ENCODE data around the gene PTPRM. TPM values are rescaled to one million over a fixed set of nuclear protein-coding genes. Genes with fewer than 3 reads are reported as not detected.

The PTPRM gene
- total RNA-seq, 1 experiment from 2014 or later = 11.1 TPM

GRCh38 chr18:8081872-8082553 is 514.9 kb downstream of the PTPRM start:
- ChIA-PET CTCF (interaction anchor here (0.5 to 1.0 kb wide), 3 partner anchors 254 to 809 kb away, joined by 3 read pairs; no protein-coding TSS in a partner anchor), POLR2A (no interaction called here)
- no peak for ATAC-seq
- Mint-ChIP-seq H3K36me3 (no peaks in the 10 kb centered on the region), H3K4me1 (peaks cover 52% of the 10 kb centered on the region), H3K9me3 (no peaks in the 10 kb centered on the region), H3K27me3 (ENCODE audit: low read depth) (peaks cover 43% of the 10 kb centered on the region), H3K4me3 (no peak overlapping the region), H3K27ac (no peak overlapping the region)
- no peak for DNase-seq (ENCODE audit: low spot score)
- no peak for TF ChIP-seq SMAD3 (CRISPR knock-in tag; IDR thresholded peaks at IDR 0.05; ENCODE audit: borderline replicate concordance)
- no peak for TF ChIP-seq MLX (CRISPR knock-in tag; IDR thresholded peaks at IDR 0.05)
- no peak for TF ChIP-seq OVOL2 (CRISPR knock-in tag; IDR thresholded peaks at IDR 0.05; ENCODE audit: borderline replicate concordance)
- no peak for TF ChIP-seq FOXP1 (CRISPR knock-in tag; IDR thresholded peaks at IDR 0.05; ENCODE audit: borderline replicate concordance)
- TF ChIP-seq ETV6 (CRISPR knock-in tag; IDR thresholded peaks at IDR 0.05) = no peak
- no peak for TF ChIP-seq ZNF219 (CRISPR knock-in tag; IDR thresholded peaks at IDR 0.05; ENCODE audit: borderline replicate concordance)
- no peak for TF ChIP-seq ZBTB21 (CRISPR knock-in tag; IDR thresholded peaks at IDR 0.05; ENCODE audit: borderline replicate concordance)
- no peak for TF ChIP-seq TEAD4 (CRISPR knock-in tag; IDR thresholded peaks at IDR 0.05)
- no peak for TF ChIP-seq SMAD4 (CRISPR knock-in tag; IDR thresholded peaks at IDR 0.05)
- TF ChIP-seq ZNF416 (CRISPR knock-in tag; IDR thresholded peaks at IDR 0.05) = no peak
- no peak for TF ChIP-seq JAZF1 (CRISPR knock-in tag; IDR thresholded peaks at IDR 0.05)
- no peak for TF ChIP-seq ZNF532 (CRISPR knock-in tag; IDR thresholded peaks at IDR 0.05; ENCODE audit: borderline replicate concordance)
- no peak for TF ChIP-seq ELF4 (CRISPR knock-in tag; IDR thresholded peaks at IDR 0.05; ENCODE audit: low read depth)
- TF ChIP-seq JUN (CRISPR knock-in tag; IDR thresholded peaks at IDR 0.05) = no peak

GRCh38 chr18:8084160-8084559 is 517.0 kb downstream of the PTPRM start:
- H3K27me3 Mint-ChIP-seq (ENCODE audit: low read depth) = peaks cover 47% of the 10 kb centered on the region
- CTCF ChIA-PET = interaction anchor here (1.0 to 1.1 kb wide), 2 partner anchors 305 to 353 kb away, joined by 3 to 4 read pairs; no protein-coding TSS in a partner anchor
- POLR2A ChIA-PET = no interaction called here
- DNase-seq (ENCODE audit: low spot score) = peak; percentile 69
- no peak overlapping the region for H3K27ac Mint-ChIP-seq
- no peaks in the 10 kb centered on the region for H3K36me3 Mint-ChIP-seq
- peaks cover 62% of the 10 kb centered on the region for H3K4me1 Mint-ChIP-seq
- H3K4me3 Mint-ChIP-seq = peak overlapping the region; percentile 18
- H3K9me3 Mint-ChIP-seq = no peaks in the 10 kb centered on the region
- ATAC-seq = peak; percentile 90
- TF ChIP-seq CTCF (IDR thresholded peaks at IDR 0.05) (peak; percentile 44), ZNF425 (CRISPR knock-in tag; conservative IDR thresholded peaks at IDR 0.05) (no peak), CBFB (CRISPR knock-in tag; IDR thresholded peaks at IDR 0.05; ENCODE audit: low read depth) (no peak), IRF2 (CRISPR knock-in tag; IDR thresholded peaks at IDR 0.05; ENCODE audit: borderline replicate concordance, low read depth) (no peak), PREB (CRISPR knock-in tag; IDR thresholded peaks at IDR 0.05; ENCODE audit: borderline replicate concordance) (no peak), USF1 (CRISPR knock-in tag; IDR thresholded peaks at IDR 0.05) (no peak), ERG (CRISPR knock-in tag; IDR thresholded peaks at IDR 0.05) (no peak), TCF7 (CRISPR knock-in tag; IDR thresholded peaks at IDR 0.05; ENCODE audit: low read depth) (no peak)
